SK-N-SH (cell line): ENCODE data around the gene ZCCHC7. TPM values are rescaled to one million over a fixed set of nuclear protein-coding genes. Genes with fewer than 3 reads are reported as not detected.

Experiments
- CTCF ChIA-PET: fragments of 300-600, 350-600 bp; formaldehyde crosslinking; extraction: SDS; loops from one replicate; lab custom pipeline; 2021; lab: Yijun Ruan, JAX
- POLR2A ChIA-PET: fragments of 350-600 bp; sonication (Branson Sonifier 250); formaldehyde crosslinking; extraction: SDS; loops from one replicate; lab custom pipeline; 2020; ENCODE audit warnings: antibody characterized with exemption, inconsistent platforms; lab: Yijun Ruan, JAX
- DNase-seq: peaks from one replicate; pipeline ENCODE4 v3.0.0; 2012
- H2AFZ ChIP-seq: fragments of 200-600 bp; sonication (generic); 2 replicates; pipeline ENCODE4 v1.8.1; 2016; ENCODE audit warnings: antibody characterized with exemption, mild to moderate bottlenecking, low read depth
- H3F3A ChIP-seq: fragments of 200-600 bp; sonication (generic); replicated peaks from 2 replicates; pipeline ENCODE3; 2016; ENCODE audit warnings: antibody characterized with exemption, mild to moderate bottlenecking; ENCODE audit not compliant: insufficient read depth
- H3K27ac ChIP-seq, 2 experiments: fragments of 200-500 bp in 1 of 2; fragments of 200-600 bp in 1 of 2; sonication (Bioruptor generic) in 1 of 2; sonication (generic), shearing (Covaris generic) in 1 of 2; 2 replicates each; pipeline versions ENCODE4 v1.5.1 to v1.6.1; 2014 to 2016; ENCODE audit warnings: low read depth in 2 of 2, inconsistent platforms in 1 of 2, low read length in 1 of 2, mild to moderate bottlenecking in 1 of 2, mixed read lengths in 1 of 2
- H3K27me3 ChIP-seq: fragments of 200-600 bp; sonication (generic), shearing (Covaris generic); 2 replicates; pipeline ENCODE4 v1.6.1; 2016; ENCODE audit warnings: mixed run types; ENCODE audit not compliant: insufficient read depth
- H3K36me3 ChIP-seq, 2 experiments: fragments of 200-500 bp in 1 of 2; fragments of 200-600 bp in 1 of 2; sonication (Bioruptor generic) in 1 of 2; sonication (generic) in 1 of 2; replicated peaks in 1 of 2; 2 replicates each; pipeline versions ENCODE3 to v1.5.1; 2014 to 2016; ENCODE audit warnings: low read length in 1 of 2, mild to moderate bottlenecking in 1 of 2; ENCODE audit not compliant: insufficient read depth in 2 of 2, control insufficient read depth in 1 of 2
- H3K4me1 ChIP-seq, 2 experiments: fragments of 200-500 bp in 1 of 2; fragments of 200-600 bp in 1 of 2; sonication (Bioruptor generic) in 1 of 2; sonication (generic), shearing (Covaris generic) in 1 of 2; 2 replicates each; pipeline versions ENCODE4 v1.5.1 to v1.6.1; 2014 to 2016; ENCODE audit warnings: low read depth in 1 of 2, low read length in 1 of 2, mixed run types in 1 of 2; ENCODE audit not compliant: insufficient read depth in 2 of 2, control insufficient read depth in 1 of 2
- H3K4me2 ChIP-seq: fragments of 200-600 bp; sonication (generic), shearing (Covaris generic); 2 replicates; pipeline ENCODE4 v1.6.1; 2017; ENCODE audit warnings: mixed run types
- H3K4me3 ChIP-seq, 2 experiments: fragments of 200-500 bp in 1 of 2; fragments of 200-600 bp in 1 of 2; sonication (Bioruptor generic) in 1 of 2; sonication (generic), shearing (Covaris generic) in 1 of 2; 2 replicates each; pipeline versions ENCODE4 v1.5.1 to v1.8.1; 2014 to 2016; ENCODE audit warnings: low read depth in 2 of 2, inconsistent platforms in 1 of 2, low read length in 1 of 2, mild to moderate bottlenecking in 1 of 2, mixed read lengths in 1 of 2, moderate library complexity in 1 of 2
- H3K79me2 ChIP-seq: fragments of 200-600 bp; sonication (generic); 2 replicates; pipeline ENCODE4 v1.8.1; 2017; ENCODE audit warnings: mild to moderate bottlenecking; ENCODE audit not compliant: insufficient read depth
- H3K9ac ChIP-seq: fragments of 200-600 bp; sonication (generic); 2 replicates; pipeline ENCODE4 v1.6.1; 2017; ENCODE audit warnings: mixed run types
- H3K9me2 ChIP-seq: fragments of 200-600 bp; sonication (generic); 2 replicates; pipeline ENCODE4 v1.6.1; 2017; ENCODE audit warnings: mixed run types
- H3K9me3 ChIP-seq: fragments of 200-600 bp; sonication (generic); 2 replicates; pipeline ENCODE4 v1.6.1; 2017; ENCODE audit warnings: mixed run types, mild to moderate bottlenecking, moderate library complexity
- H4K20me1 ChIP-seq: fragments of 200-600 bp; sonication (generic); 2 replicates; pipeline ENCODE4 v1.6.1; 2017; ENCODE audit warnings: mild to moderate bottlenecking, mixed run types; ENCODE audit not compliant: insufficient read depth
- CHD2 ChIP-seq: fragments of 150-350 bp; IDR thresholded peaks from 2 replicates; pipeline ENCODE4 v1.6.1; 2018; ENCODE audit warnings: low read length; ENCODE audit not compliant: partially characterized antibody
- EP300 ChIP-seq, 2 experiments: IDR thresholded peaks; 2 replicates each; pipeline versions ENCODE4 v1.4.0 to v1.6.1; 2012; ENCODE audit warnings: borderline replicate concordance in 1 of 2, low read depth in 1 of 2, low read length in 1 of 2
- EZH2phosphoT487 ChIP-seq: fragments of 200-600 bp; sonication (generic); IDR thresholded peaks from 2 replicates; pipeline ENCODE4 v1.6.1; 2017; ENCODE audit warnings: low read depth, mixed run types, mild to moderate bottlenecking, antibody characterized with exemption, moderate library complexity, borderline replicate concordance
- FOSL2 ChIP-seq: IDR thresholded peaks from 2 replicates; pipeline ENCODE4 v1.4.0; 2012; ENCODE audit warnings: low read depth, mild to moderate bottlenecking, moderate library complexity, borderline replicate concordance
- FOXJ3 ChIP-seq: sonication (generic); formaldehyde crosslinking; IDR thresholded peaks from 2 replicates; pipeline ENCODE4 v1.5.1; 2020; ENCODE audit warnings: mild to moderate bottlenecking, missing genetic modification reagents
- GABPA ChIP-seq: IDR thresholded peaks from 2 replicates; pipeline ENCODE4 v1.4.0; 2012; ENCODE audit warnings: low read depth, mild to moderate bottlenecking
- JUND ChIP-seq: IDR thresholded peaks from 2 replicates; pipeline ENCODE4 v1.4.0; 2012
- MEF2A ChIP-seq: IDR thresholded peaks from 2 replicates; pipeline ENCODE4 v1.4.0; 2012; ENCODE audit warnings: low read depth, borderline replicate concordance
- MXI1 ChIP-seq: IDR thresholded peaks from 2 replicates; pipeline ENCODE4 v1.6.1; 2012; ENCODE audit warnings: mild to moderate bottlenecking, low read depth, low read length, improper control_type of control experiment
- RCOR1 ChIP-seq: fragments of 150-350 bp; IDR thresholded peaks from 2 replicates; pipeline ENCODE4 v1.6.1; 2017; ENCODE audit warnings: antibody characterized with exemption, low read length
- RXRA ChIP-seq: IDR thresholded peaks from 2 replicates; pipeline ENCODE4 v1.4.0; 2012; ENCODE audit warnings: low read depth, mild to moderate bottlenecking, borderline replicate concordance
- SIN3A ChIP-seq: IDR thresholded peaks from 2 replicates; pipeline ENCODE4 v1.6.1; 2012; ENCODE audit warnings: low read depth, mild to moderate bottlenecking, low read length, moderate library complexity, borderline replicate concordance
- TAF1 ChIP-seq: IDR thresholded peaks from 2 replicates; pipeline ENCODE4 v1.6.1; 2012; ENCODE audit warnings: low read depth, mild to moderate bottlenecking, low read length, moderate library complexity, borderline replicate concordance
- YY1 ChIP-seq: IDR thresholded peaks from 2 replicates; pipeline ENCODE4 v1.4.0; 2012; ENCODE audit warnings: low read depth, mild to moderate bottlenecking
- WGBS: methylation state at CpG from one replicate; pipeline ENCODE4 v1.1.6; 2017; ENCODE audit warnings: low lambda C conversion rate; 5-methylcytosine and 5-hydroxymethylcytosine counted together
- polyA plus RNA-seq, 3 experiments: library from polyadenylated mRNA; depleted of rRNA; stranded (reverse); fragments of >200 nt; gene quantifications; 2 replicates each; pipeline ENCODE4 v1.2.3, GENCODE V29; 2012
- TF ChIP-seq, protein P1 (sequence below): fragments of 150-350 bp; IDR thresholded peaks from 2 replicates; pipeline ENCODE4 v1.6.1; 2016; ENCODE audit warnings: mild to moderate bottlenecking, low read depth, low read length
- TF ChIP-seq, protein P2 (sequence below): IDR thresholded peaks from 2 replicates; pipeline ENCODE4 v1.4.0; 2012; ENCODE audit warnings: low read depth, borderline replicate concordance
- TF ChIP-seq, protein P3 (sequence below): IDR thresholded peaks from 2 replicates; pipeline ENCODE4 v1.4.0; 2012; ENCODE audit warnings: low read depth, borderline replicate concordance
- TF ChIP-seq, protein P4 (sequence below): fragments of 150-350 bp; IDR thresholded peaks from 2 replicates; pipeline ENCODE4 v1.6.1; 2017; ENCODE audit warnings: antibody characterized with exemption, low read length, low read depth, borderline replicate concordance

ZCCHC7 gene
- polyA plus RNA-seq, 1 of the 3 experiments (the other 2 are of a cell fraction), result 12.6 TPM

DNA sequence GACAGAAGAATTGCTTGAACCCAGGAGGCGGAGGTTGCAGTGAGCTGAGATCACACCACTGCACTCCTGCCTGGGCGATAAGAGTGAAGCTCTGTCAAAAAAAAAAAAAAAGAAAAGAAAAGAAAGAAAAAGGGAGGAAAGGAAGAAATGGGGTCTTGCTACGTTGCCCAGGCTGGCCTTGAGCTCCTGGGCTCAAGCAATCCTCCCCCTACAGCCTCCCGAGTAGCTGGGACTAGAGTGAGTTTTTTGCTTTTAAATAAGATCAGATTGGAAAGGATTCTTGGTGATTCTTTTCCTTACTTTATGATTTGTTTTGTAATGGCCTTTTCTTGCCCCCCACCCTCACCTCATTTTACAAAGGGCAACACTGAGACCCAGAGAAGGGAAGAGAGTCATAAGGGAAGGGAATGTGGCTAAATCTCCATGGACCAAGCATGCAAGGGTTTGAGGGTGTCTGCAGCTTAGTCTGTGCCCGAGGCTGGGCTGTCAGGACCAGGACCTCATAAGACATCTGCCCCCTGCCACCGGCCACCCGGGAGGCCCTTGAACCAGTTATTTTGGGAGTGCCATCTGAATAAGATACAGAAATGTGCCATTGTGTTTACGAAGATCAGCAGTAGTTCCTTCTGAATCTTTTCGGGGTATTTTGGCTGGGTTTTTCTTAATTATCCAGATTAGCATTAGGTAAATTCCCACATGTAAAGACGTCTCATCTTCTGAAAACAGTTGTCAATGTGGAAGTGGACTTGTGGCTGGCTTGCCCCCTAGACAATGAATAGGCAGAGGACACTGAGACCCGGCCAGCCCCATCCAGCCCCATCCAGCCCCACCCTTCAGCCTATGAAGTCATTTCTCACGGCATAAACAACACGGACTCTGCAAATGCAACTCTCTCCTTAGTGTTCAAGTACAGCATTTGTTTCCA lies 257.6 kb downstream of the ZCCHC7 start:
- DNase-seq, result no peak
- no peak overlapping the region for H3K4me3 ChIP-seq
- H3K9ac ChIP-seq, result no peak overlapping the region
- no peak overlapping the region for H3K27ac ChIP-seq
- no peaks in the 10 kb centered on the region for H3K4me1 ChIP-seq
- H3K79me2 ChIP-seq, result no peaks in the 10 kb centered on the region
- no peaks in the 10 kb centered on the region for H3K36me3 ChIP-seq
- H3F3A ChIP-seq, result no peaks in the 10 kb centered on the region
- TF ChIP-seq, protein P1, sequence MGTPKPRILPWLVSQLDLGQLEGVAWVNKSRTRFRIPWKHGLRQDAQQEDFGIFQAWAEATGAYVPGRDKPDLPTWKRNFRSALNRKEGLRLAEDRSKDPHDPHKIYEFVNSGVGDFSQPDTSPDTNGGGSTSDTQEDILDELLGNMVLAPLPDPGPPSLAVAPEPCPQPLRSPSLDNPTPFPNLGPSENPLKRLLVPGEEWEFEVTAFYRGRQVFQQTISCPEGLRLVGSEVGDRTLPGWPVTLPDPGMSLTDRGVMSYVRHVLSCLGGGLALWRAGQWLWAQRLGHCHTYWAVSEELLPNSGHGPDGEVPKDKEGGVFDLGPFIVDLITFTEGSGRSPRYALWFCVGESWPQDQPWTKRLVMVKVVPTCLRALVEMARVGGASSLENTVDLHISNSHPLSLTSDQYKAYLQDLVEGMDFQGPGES, result no peak
- TF ChIP-seq MXI1, result no peak
- no peak for TF ChIP-seq YY1
- TF ChIP-seq GABPA, result no peak
- TF ChIP-seq, protein P2, sequence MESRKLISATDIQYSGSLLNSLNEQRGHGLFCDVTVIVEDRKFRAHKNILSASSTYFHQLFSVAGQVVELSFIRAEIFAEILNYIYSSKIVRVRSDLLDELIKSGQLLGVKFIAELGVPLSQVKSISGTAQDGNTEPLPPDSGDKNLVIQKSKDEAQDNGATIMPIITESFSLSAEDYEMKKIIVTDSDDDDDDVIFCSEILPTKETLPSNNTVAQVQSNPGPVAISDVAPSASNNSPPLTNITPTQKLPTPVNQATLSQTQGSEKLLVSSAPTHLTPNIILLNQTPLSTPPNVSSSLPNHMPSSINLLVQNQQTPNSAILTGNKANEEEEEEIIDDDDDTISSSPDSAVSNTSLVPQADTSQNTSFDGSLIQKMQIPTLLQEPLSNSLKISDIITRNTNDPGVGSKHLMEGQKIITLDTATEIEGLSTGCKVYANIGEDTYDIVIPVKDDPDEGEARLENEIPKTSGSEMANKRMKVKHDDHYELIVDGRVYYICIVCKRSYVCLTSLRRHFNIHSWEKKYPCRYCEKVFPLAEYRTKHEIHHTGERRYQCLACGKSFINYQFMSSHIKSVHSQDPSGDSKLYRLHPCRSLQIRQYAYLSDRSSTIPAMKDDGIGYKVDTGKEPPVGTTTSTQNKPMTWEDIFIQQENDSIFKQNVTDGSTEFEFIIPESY, result no peak
- TF ChIP-seq EZH2phosphoT487, result no peak
- TF ChIP-seq, protein P3, sequence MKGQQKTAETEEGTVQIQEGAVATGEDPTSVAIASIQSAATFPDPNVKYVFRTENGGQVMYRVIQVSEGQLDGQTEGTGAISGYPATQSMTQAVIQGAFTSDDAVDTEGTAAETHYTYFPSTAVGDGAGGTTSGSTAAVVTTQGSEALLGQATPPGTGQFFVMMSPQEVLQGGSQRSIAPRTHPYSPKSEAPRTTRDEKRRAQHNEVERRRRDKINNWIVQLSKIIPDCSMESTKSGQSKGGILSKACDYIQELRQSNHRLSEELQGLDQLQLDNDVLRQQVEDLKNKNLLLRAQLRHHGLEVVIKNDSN, result no peak
- no peak for TF ChIP-seq JUND
- TF ChIP-seq FOXJ3, result no peak
- no peak for TF ChIP-seq CHD2
- no peak for TF ChIP-seq RXRA
- TF ChIP-seq EP300 (IDR thresholded peaks at IDR 0.05; ENCODE audit: borderline replicate concordance in 1 of 2, low read depth in 1 of 2, low read length in 1 of 2), result no peak
- TF ChIP-seq FOSL2, result no peak
- no peak for TF ChIP-seq MEF2A
- TF ChIP-seq TAF1, result no peak
- no peak for TF ChIP-seq SIN3A
- no peak for TF ChIP-seq RCOR1
- TF ChIP-seq, protein P4, sequence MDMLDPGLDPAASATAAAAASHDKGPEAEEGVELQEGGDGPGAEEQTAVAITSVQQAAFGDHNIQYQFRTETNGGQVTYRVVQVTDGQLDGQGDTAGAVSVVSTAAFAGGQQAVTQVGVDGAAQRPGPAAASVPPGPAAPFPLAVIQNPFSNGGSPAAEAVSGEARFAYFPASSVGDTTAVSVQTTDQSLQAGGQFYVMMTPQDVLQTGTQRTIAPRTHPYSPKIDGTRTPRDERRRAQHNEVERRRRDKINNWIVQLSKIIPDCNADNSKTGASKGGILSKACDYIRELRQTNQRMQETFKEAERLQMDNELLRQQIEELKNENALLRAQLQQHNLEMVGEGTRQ, result no peak
- 54% methylated on average over 13 of the region's 13 CpGs for WGBS
- H3K4me2 ChIP-seq, result no peak overlapping the region
- no peaks in the 10 kb centered on the region for H3K9me3 ChIP-seq
- ChIA-PET POLR2A (no interaction called here), CTCF (no interaction called here)
- H3K27me3 ChIP-seq, result no peaks in the 10 kb centered on the region
- no peaks in the 10 kb centered on the region for H3K9me2 ChIP-seq
- no peaks in the 10 kb centered on the region for H4K20me1 ChIP-seq
- H2AFZ ChIP-seq, result no peak overlapping the region
